HG02938 (cell line): ENCODE results near the gene SH3PXD2B.
"Not testable (repeated sequence)": the region's sequence is repeated elsewhere in the genome, so short reads cannot be mapped to it uniquely, and the experiment has no call there.

Experiments used
- ATAC-seq: cut with Tn5 transposase; IDR thresholded peaks from one replicate; pipeline ENCODE4 v1.9.1; 2021; ENCODE audit warnings: mild to moderate bottlenecking, moderate library complexity; ENCODE audit not compliant: unreplicated experiment

Gene SH3PXD2B

GRCh38 chr5:172347496-172348052, 106.8 kb downstream of the SH3PXD2B start:
- ATAC-seq, result no peak

DNA sequence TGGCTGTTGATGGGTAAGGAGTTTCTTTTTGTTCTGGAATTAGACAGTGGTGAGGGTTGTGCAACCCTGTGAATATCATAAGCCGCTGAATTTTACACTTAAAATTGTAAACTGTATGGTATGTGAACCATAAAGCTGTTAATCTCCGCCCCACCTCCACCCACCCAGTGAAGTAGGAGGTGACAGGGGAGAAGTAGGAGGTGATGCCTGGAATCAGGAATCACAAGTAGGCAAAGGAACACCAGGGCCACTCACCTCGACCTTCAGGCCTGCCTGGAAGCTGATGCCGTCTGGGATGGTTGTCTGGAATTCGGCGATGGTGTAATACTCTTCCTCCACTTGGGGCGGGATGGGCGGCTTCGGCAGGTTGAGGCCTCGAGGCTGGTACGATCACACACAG, 108.4 kb downstream of the SH3PXD2B start:
- ATAC-seq, result no peak

- no peak for ATAC-seq
These were observed 109.4 kb downstream of the SH3PXD2B start for GRCh38 chr5:172344855-172345409.

DNA sequence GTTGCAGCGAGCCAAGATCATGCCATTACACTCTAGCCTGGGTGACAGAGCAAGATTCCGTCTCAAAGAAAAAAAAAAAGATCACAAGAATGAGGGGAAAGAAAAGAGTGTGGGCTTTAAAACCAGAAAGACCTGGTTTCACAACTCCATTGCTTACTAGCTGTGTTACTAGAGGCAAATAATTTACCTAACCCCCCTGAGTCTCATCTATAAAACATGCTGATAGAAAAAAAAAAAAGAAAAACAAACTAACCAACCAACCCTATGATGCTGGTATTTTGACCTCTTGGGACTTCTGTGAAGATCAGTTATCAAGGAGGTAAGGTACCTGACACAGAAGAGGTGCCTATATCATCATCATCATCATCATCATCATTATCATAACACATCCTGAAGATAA, 110.6 kb downstream of the SH3PXD2B start:
- ATAC-seq, result no peak

- no peak for ATAC-seq
These were observed 111.4 kb downstream of the SH3PXD2B start for GRCh38 chr5:172342918-172343317.

GRCh38 chr5:172339264-172340180, 114.8 kb downstream of the SH3PXD2B start:
- no peak for ATAC-seq

DNA sequence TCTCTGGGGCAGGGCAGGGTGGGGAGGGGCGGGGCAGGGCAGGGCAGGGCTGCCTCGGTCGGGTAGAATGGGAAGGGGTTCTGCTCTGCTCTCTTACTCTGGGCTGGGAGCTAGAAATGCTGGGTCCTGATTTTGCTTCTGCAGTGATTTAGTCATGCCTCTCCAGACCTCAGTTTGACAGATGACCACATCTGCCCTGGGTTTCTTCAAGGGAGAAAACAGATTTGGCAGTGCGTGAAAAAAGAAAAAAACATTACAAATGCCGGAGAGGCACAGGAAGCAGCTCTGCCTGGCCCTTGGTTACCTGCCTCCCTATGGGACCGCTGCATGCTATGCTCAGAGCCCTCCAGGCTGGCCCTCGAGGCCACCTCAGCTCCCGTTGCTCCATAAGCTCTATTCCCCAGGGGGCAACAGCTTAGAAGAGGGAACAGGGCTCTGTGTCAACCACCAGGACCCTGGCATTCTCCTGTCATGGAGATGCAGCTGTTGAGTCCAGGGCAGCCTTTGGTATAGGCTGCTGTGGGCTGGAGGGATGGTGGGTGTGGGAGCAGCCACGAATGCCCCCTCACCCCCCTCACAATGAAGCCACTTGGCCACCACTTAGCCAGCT, 117.5 kb downstream of the SH3PXD2B start:
- no peak for ATAC-seq

- ATAC-seq, result no peak
These were observed 118.1 kb downstream of the SH3PXD2B start for GRCh38 chr5:172336264-172336663.

DNA sequence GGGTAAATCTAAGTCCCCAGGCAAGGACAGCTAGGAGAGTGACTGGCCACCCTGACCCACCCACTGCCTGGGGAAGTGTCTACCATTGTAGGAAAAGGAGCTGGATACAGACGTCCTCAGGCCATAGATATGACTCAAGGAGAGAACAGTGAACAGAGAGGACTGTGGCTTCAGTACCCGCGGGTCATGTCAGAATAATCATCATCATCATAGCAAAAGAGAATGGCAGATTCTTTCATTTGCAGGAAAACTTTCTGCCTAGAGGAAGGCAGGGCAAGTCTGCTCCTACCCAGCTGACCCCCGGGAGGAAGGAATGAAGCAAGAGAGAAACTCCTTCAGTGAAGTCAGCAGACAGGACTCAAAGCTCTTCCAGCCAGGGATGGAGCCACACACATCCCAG, 118.6 kb downstream of the SH3PXD2B start:
- ATAC-seq, result no peak

DNA sequence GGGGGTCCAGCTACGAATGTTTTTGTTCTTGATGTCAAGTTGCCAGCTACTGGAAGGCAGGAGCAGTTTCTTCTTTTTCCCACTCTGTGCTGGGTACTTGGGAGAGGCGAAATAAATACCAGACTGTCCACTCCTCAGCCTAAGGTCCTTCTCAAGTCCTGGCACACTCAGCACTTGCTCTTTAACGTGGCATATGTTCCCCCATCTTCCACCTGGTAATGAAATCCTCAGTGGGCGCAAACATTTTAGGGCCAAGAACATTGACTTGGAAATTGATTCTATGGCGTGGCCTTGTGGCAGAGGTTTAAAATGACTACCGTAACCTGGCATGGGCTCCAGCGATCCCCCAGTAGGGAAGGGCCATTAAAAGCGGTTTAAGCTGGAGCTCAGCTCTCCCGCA, 119.7 kb downstream of the SH3PXD2B start:
- no peak for ATAC-seq

DNA sequence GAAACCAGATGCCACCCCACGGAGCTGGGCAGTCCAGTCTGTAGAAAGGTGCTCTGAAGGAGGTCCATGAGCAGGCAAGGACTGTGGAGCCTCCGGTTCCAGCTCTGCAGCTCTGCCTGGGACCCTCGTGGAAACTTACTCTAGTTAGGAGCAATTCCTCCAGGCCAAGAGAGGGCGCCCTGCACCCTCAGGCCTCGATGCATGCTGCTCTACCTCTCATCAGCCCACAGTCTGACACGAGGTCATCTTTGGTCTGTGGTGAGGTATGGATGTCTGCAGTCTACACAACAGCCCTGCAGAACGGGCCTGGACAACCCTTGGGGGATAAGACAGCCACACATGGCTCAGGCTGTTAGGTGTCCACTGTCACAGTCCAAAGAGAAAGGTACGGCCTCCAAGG, 120.1 kb downstream of the SH3PXD2B start:
- ATAC-seq, result no peak

GRCh38 chr5:172326901-172327300, 127.4 kb downstream of the SH3PXD2B start:
- not testable (repeated sequence) for ATAC-seq

DNA sequence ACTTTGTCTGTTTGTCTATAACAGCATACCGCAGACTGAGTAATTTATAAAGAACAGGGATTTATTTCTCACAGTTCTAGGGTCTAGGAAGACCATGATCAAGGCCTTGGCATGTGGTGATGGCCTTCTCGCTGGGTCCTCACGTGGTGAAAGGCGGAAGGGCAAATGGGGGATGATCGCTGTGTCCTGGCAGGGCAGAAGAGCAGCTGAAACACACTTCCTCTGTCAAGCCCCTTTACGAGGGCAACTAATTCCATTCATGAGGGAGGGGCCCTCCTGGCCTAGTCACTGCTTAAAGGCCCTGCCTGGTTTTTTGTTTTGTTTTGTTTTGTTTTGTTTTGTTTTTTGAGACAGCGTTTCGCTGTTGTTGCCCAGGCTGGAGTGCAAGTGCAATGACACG, 128.9 kb downstream of the SH3PXD2B start:
- no peak for ATAC-seq

- ATAC-seq, result no peak
These were observed 132.0 kb downstream of the SH3PXD2B start for GRCh38 chr5:172322028-172322965.

DNA sequence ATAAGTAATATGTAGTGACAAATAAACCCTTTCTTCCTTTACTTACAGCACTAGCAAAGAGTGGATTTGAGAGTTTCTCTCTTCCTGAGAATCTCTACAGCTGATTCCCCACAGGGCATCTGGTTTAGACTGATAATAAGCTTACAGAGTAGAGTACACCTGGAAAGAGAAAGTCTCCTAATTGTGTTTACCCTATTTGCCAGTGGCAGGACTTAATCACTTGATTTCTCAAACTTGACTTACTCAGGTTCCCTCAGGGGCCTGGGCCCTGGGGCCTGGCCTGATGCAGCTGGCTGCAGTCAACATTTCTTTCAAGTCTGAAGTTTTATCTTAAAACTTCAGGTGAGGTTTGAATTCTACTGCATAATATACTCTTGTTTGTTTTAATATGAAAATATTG, 132.7 kb downstream of the SH3PXD2B start:
- no peak for ATAC-seq

DNA sequence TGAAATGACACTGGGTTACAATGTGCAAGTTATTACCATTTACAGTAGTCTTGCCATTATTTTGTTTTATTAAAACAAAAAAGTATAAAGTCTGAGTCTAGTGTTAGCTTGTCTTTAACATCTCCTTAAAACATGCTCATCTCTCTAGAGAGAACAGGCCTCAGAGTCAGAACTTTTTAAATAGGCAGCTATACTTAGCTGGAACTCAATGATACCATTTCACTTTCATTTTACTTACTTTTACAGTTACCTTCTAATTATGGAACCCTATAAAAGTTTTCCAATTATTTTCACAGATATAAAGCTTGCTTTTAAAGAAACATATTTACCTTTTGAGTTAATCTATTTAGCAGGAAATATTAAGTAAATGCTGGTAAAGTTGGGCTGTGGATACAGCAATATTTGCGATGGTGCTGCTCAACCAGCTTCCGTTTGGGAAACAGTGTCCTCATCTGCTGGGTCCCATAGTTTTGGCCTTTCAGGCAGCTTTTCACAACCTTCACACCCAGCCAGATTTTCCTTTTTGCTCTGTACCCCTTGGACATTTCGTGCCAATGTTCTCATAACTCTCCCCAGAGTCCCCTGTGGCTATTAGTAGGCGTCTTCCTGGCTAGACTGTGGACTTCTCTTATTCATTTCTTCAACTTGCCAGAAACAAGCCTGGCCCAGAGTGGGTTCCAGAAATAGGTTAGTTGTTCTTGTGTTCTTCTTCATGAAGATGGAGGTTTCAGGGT, 134.4 kb downstream of the SH3PXD2B start:
- no peak for ATAC-seq

DNA sequence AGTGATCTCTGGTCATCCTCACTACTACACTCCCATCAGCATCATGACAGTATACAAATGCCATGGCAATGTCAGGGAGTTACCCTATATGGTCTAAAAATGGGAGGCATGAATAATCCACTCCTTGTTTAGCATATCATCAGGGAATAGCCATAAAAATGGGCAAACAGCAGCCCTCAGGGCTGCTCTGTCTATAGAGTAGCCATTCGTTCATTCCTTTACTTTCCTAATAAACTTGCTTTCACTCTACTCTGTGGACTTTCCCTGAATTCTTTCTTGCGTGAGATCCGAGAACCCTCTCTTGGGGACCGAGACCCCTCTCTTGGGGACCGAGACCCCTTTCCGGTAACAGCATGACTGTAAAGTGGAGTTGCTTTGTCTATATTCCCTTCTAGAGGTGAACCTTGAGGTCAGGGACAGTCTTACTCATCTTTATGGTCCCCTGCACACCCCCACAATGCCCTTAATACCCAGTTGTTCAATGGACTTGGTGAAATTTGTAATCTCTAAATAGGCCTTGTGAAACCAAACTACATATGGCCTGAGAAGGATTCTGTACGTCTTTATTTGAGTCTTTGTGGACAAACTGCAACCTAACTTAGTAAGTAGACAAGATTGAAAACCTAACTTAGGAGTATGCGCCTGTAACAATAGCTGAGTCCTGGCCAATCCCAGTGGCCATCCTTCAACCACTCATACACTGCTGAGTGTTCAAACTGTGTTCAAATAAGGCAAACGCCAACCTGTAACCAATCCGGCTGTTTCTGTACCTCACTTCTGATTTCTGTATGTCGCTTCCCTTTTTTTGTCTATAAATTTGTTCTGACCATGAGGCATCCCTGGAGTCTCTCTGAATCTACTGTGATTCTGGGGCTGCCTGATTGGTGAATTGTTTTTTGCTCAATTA, 138.5 kb downstream of the SH3PXD2B start:
- peak; percentile 60 for ATAC-seq

DNA sequence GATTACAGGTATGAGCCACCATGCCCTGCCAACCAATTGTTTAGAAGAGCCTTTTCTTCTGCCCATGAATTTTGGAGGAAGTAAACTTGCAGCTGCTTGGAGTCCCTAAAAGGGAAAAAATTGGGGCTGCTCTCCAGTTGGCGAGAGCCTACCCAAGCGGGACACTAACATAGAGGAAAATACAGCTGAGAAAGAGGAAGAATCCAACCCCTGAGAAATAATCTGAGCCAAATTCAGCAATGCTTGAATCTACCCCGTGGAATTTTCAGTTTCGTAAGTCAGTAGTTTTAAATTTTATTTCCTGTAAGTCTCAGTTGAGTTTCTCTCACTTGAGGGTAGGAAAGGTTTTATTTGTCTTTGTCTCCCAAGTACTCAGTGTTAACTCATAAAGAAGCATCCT, 140.4 kb downstream of the SH3PXD2B start:
- no peak for ATAC-seq

DNA sequence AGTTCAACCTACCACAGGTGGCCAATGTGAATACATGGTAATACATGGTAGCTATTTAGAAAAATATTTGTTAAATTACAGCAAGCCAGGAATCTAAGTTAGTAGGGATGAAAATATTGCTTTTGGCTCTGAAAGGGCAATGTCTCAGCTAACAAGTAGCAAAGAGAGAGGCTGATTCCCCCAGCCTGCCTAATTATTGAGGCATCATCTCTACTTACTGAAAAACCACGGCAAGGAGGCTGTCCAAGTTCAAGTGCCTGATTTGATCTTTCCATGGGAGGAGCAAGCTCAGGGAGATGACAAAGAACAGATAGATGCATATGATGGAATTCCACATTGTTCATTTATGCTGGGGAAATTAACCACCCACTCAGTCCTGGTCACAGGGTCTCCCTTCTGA, 142.0 kb downstream of the SH3PXD2B start:
- ATAC-seq, result no peak
